Measurements from ENCODE around the gene RNU4-1. TPM values are rescaled to one million over a fixed set of nuclear protein-coding genes. Genes with fewer than 3 reads are reported as not detected.
A peak's percentile ranks its signal among the peaks of the same experiment; 100 is the strongest.
"Not testable (repeated sequence)": the region's sequence is repeated elsewhere in the genome, so short reads cannot be mapped to it uniquely, and the experiment has no call there.

The RNU4-1 gene
- total RNA-seq, 1 donor from 2014 or later: 1,438 TPM

DNA sequence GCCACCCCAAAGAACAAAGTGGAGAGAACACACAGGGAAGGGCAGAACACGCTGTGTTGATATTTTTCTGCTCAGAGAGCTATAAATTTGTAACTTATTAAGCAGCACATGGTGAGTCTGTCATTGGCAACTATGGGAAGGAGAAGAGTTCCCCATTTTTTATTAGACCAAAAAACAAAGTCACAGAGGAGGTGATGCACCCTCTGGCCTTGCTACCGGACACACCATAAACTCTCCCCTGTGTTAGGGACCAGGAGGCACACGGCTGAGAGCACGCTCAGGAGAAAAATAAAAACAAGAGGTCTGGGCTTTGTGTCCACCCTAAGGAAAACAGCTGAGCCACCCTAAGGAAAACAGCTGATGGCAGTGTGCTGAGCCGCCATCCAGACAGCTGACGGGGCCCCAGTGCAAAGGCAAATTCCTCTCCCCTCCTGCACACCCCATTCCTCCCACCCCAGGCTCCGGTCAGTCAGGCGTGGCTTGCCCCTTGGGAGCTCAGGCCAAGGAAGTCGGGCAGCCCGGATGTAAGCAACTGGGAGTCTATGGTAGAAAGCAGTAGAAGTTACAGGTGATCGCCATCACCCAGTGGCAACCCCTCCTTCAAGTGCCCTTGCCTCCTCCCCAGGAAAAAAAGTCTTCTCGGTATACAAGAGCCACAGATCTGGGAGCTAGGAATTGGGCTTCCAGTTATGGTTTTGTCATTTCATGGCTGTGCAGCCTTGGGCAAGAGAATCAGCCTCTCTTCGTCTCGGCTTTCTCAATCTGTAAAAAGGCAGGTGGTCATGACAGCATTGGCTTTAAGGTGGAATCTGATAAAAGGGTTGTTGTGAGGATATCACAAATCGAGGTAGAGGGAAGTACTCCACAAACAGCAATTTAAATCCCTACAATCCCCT lies 29.9 kb downstream of the RNU4-1 start:
- ATAC-seq (peak; percentile 19), DNase-seq (peak; percentile 59)
- intact Hi-C loops (cut with micrococcal nuclease): no loop called here

- intact Hi-C loops (cut with micrococcal nuclease): no loop called here
- DNase-seq (no peak), ATAC-seq (peak; percentile 4)
Observed at GRCh38 chr12:120261951-120262851, 30.8 kb downstream of the RNU4-1 start.

GRCh38 chr12:120260607-120261006 lies 32.4 kb downstream of the RNU4-1 start:
- intact Hi-C loops (cut with micrococcal nuclease): no loop called here
- no peak for DNase-seq
- ATAC-seq: no peak

DNA sequence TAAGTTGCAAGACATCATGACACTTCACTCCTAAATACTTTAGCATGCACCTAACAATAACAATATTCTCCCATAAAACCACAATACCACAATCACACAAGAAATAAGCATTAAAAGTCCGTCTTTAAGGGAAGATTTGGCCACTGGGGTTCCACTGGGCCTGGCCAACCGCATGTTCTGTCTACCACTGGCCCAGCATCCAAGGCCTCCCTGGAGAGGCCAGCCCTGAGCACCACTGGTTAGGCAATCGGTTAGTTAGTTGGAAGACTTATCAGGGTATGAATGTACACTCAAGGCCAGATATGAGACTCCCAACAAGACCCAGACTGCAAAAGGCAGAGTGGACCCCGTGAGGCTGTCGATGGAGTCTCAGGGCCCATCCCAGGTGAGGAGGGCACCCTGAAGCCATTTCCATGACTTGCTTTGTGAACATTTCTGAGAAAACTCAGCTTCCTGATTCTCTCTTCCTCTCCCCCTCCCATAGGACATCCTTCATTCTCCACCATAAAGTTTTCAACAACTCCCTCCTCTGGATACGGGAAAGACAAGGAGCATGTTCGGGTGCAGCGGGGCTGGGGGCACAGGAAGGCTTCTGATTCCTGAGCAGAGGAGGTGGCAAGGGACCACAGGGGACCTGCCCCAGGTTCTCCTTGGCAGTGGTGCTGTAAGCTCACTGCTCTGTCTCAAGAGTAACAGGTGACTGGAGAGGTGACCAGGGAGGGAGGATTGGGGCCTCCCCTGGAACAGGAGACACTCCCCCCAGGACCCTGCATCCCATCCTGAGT lies 33.4 kb downstream of the RNU4-1 start:
- DNase-seq: peak; percentile 73
- peak; percentile 33 for ATAC-seq
- intact Hi-C loops (cut with micrococcal nuclease): no loop called here

GRCh38 chr12:120258323-120258896 lies 34.6 kb downstream of the RNU4-1 start:
- ATAC-seq (no peak), DNase-seq (no peak)
- intact Hi-C loops (cut with micrococcal nuclease): no loop called here

- intact Hi-C loops (cut with micrococcal nuclease): no loop called here
- peak; percentile 81 for DNase-seq
- ATAC-seq: peak; percentile 85
Observed at GRCh38 chr12:120257041-120257821, 35.8 kb downstream of the RNU4-1 start.

DNA sequence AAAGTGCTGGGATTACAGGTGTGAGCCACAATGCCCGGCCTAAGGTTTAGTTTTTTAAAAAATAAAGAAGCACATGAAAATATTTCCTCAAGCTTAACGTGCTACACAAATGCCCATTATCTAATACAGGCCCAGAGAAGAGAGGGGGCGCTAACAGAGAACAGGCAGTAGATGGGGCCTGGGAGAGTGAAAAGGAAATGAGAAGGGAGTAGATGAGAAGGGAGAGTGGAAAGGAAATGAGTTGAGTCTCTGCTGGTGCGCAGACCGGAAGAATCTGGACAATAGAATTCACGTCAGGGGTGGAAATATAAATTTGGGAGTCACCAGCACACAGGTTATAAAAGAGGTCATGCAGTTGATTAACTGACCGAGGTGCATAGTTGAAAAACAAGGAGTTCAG lies 38.2 kb downstream of the RNU4-1 start:
- intact Hi-C loops (cut with micrococcal nuclease): no loop called here
- ATAC-seq (no peak), DNase-seq (no peak)

DNA sequence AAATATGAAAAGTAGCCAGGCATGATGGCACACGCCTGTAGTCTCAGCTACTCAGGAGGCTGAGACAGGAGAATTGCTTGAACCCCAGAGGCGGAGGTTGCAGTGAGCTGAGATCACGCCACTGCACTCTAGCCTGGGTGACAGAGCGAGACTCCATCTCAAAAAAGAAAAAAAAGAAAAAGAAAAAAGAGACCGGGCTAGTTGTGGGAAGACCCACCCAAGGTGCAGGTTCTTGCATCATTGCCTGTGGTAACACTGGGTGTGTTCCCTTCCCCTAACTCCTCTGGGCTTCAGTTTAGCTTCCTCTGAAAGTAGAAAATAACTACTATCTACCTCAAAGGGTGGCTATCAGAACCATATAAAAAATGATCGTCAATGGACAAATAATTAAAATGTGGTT lies 39.7 kb downstream of the RNU4-1 start:
- ATAC-seq; intact Hi-C loops (cut with micrococcal nuclease); DNase-seq: not testable (repeated sequence)

DNA sequence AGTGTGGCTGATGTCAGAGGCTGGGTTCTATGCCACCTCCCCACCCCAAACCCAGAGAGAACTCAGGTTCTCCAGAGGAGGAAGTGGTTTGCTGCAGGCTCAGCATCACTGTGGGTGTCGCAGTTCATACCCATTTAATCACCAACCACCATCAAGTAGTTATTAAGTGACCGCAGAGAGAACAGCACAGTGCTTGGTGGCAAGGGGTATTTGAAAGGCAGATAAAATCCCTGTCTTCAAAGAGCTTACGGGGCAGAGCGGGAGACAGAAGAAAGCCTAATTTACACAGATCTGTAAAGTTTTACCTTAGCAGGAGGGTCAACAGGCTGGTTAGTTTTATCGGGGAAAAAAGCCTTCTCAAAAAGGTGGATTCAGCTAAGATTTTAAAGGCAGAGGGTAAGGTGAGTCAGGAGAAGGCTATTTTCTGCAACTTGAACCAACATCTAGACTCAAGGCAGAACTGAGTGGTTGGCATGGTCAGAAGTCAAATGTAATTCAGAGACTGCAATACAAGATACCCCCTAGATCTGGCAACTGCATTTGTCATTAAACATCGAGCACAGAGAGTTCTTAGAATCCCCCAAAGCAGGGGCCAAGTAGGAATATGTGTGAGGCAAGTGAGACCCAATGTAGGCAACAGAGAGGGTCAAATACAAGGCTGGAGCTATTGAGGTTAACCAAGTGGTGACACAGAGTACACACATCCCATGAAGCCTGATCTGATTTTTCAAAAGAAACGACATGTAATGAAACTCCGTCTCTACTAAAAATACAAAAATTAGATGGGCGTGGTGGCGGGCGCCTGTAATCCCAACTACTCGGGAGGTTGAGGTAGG lies 40.7 kb downstream of the RNU4-1 start:
- intact Hi-C loops (cut with micrococcal nuclease): no loop called here
- no peak for DNase-seq
- ATAC-seq: no peak

DNA sequence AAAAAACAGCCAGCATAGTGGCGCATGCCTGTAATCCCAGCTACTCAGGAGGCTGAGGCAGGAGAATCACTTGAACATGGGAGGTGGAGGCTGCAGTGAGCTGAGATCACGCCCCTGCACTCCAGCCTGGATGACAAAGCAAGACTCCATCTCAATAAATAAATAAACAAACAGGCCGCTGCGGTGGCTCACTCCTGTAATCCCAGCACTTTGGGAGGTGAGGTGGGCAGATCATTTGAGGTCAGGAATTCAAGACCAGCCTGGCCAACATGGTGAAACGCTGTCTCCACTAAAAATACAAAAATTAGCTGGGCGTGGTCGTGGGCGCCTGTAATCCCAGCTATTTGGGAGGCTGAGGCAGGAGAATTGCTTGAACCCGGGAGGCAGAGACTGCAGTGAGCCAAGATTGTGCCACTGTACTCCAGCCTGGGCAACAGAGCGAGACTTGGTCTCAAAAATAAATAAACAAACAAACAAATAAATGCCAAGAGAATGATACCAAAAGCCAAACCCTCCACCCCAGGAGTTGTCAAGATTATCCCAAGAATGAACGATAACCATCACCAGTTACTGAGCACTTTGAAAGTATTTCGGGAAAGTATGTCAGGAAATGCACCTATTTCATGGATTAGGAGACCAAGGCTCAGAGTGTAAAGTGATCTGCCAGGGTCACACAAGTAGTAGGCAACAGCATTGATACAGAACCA lies 41.5 kb downstream of the RNU4-1 start:
- intact Hi-C loops (cut with micrococcal nuclease); DNase-seq; ATAC-seq: not testable (repeated sequence)

- intact Hi-C loops (cut with micrococcal nuclease): no loop called here
- ATAC-seq (peak; percentile 82), DNase-seq (peak; percentile 90)
Observed at GRCh38 chr12:120249875-120250795, 42.9 kb downstream of the RNU4-1 start.

- DNase-seq (no peak), ATAC-seq (no peak)
- intact Hi-C loops (cut with micrococcal nuclease): no loop called here
Observed at GRCh38 chr12:120249266-120249874, 43.7 kb downstream of the RNU4-1 start.

DNA sequence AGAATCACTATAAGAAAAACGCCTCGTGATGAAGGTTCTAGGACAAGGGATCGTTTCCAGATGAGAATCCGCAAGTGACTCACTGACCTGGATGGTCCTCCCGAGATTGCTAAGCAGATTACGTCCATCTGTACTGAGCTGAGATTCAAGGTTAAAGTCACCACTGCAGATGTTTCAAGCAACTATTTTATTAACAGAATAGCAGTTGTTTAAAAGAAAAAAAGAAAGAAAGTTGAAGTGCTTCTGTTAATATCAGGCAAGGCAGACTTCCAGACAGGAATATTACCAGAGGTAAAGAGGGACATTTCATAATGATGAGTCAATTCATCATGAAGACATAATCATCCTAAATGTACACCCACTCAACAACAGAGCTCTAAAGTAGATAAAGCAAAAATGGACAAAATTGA lies 45.4 kb downstream of the RNU4-1 start:
- no peak for DNase-seq
- intact Hi-C loops (cut with micrococcal nuclease): no loop called here
- no peak for ATAC-seq

DNA sequence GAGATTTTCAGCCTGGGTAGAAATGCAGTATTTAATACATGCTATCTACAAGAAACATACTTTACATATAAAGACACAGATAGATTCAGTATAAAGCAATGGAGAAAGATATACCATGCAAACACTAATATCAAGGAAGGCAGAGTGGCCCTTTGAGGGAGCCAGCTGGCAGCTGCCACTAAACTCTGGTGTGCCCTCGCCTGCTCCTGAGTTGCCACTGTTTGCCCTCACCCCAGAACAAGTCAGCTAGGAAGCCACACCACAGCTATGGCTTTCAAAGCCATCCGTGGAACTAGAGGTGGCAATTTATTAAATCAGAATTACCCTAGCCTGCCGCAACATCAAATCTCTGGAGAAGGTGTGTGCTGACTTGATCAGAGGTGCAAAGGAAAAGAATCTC lies 45.9 kb downstream of the RNU4-1 start:
- ATAC-seq: peak; percentile 20
- no peak for DNase-seq
- intact Hi-C loops (cut with micrococcal nuclease): no loop called here

DNA sequence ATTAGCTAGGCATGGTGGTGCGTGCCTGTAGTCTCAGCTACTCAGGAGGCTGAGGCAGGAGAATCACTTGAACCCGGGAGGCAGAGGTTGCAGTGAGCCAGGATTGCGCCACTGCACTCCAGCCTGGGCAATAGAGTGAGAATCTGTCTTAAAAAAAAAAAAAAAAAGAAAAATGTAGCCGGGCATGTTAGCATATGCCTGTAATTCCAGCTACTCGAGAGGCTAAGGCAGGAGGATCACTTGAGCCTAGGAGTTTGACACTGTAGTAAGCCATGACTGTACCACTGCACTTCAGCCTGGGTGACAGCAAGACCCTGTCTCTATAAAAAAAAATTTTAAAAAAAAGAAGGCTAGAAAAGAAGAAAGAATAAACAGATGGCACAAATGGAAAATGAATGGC lies 46.3 kb downstream of the RNU4-1 start:
- intact Hi-C loops (cut with micrococcal nuclease); ATAC-seq; DNase-seq: not testable (repeated sequence)
